Hepatocyte (in vitro differentiated cells): Measurements from ENCODE around the gene ROR1. TPM values are rescaled to one million over a fixed set of nuclear protein-coding genes. Genes with fewer than 3 reads are reported as not detected.

Source experiments
- DNase-seq: peaks from one replicate; pipeline ENCODE4 v3.0.0-alpha.2; 2016; ENCODE audit warnings: low spot score
- H2AFZ ChIP-seq: fragments of 200-600 bp; sonication (generic); 2 replicates; pipeline ENCODE4 v1.6.0; 2016; ENCODE audit warnings: antibody characterized with exemption, mild to moderate bottlenecking
- H3K27ac ChIP-seq: fragments of 200-600 bp; sonication (generic); 2 replicates; pipeline ENCODE4 v1.5.1; 2016; ENCODE audit warnings: mild to moderate bottlenecking
- H3K27me3 ChIP-seq: fragments of 200-600 bp; sonication (generic); 2 replicates; pipeline ENCODE4 v1.6.1; 2016
- H3K36me3 ChIP-seq: fragments of 200-600 bp; sonication (generic); replicated peaks from 2 replicates; pipeline ENCODE4 v1.5.1; 2016; ENCODE audit warnings: low read depth; ENCODE audit not compliant: insufficient read depth
- H3K4me1 ChIP-seq: fragments of 200-600 bp; sonication (generic); 2 replicates; pipeline ENCODE4 v1.5.1; 2016; ENCODE audit warnings: mild to moderate bottlenecking, moderate library complexity; ENCODE audit not compliant: insufficient read depth
- H3K4me2 ChIP-seq: fragments of 200-600 bp; sonication (generic); 2 replicates; pipeline ENCODE4 v1.6.0; 2016
- H3K4me3 ChIP-seq: fragments of 200-600 bp; sonication (generic); 2 replicates; pipeline ENCODE4 v1.5.1; 2016; ENCODE audit warnings: mild to moderate bottlenecking
- H3K79me2 ChIP-seq: fragments of 200-600 bp; sonication (generic); 2 replicates; pipeline ENCODE4 v1.6.0; 2017; ENCODE audit warnings: mild to moderate bottlenecking
- H3K9me2 ChIP-seq: fragments of 200-600 bp; sonication (generic); replicated peaks from 2 replicates; pipeline ENCODE4 v1.6.0; 2017; ENCODE audit warnings: mild to moderate bottlenecking; ENCODE audit not compliant: insufficient read depth
- H3K9me3 ChIP-seq: fragments of 200-600 bp; sonication (generic); 2 replicates; pipeline ENCODE4 v1.5.1; 2016; ENCODE audit warnings: low read depth, mild to moderate bottlenecking
- H4K20me1 ChIP-seq: fragments of 200-600 bp; sonication (generic); 2 replicates; pipeline ENCODE4 v1.6.0; 2016; ENCODE audit warnings: mild to moderate bottlenecking; ENCODE audit not compliant: insufficient read depth, poor library complexity, severe bottlenecking
- EZH2 ChIP-seq: fragments of 200-600 bp; sonication (generic); IDR thresholded peaks from 2 replicates; pipeline ENCODE4 v1.6.1; 2016; ENCODE audit warnings: antibody characterized with exemption, mild to moderate bottlenecking, borderline replicate concordance
- EZH2phosphoT487 ChIP-seq: fragments of 200-600 bp; sonication (generic); IDR thresholded peaks from one replicate; pipeline ENCODE4 v1.6.1; 2018; ENCODE audit warnings: antibody characterized with exemption, mild to moderate bottlenecking, low read depth, moderate library complexity; ENCODE audit not compliant: unreplicated experiment, severe bottlenecking
- WGBS: methylation state at CpG from one replicate; pipeline ENCODE4 v1.1.6; 2016; ENCODE audit warnings: low lambda C conversion rate; ENCODE audit errors: missing lambda C conversion rate; 5-methylcytosine and 5-hydroxymethylcytosine counted together
- polyA plus RNA-seq: library from polyadenylated mRNA; unstranded; fragments of >200 nt; fragmentation: Nextera tagmentation; extraction: Ambion mirVana; gene quantifications from 2 replicates; pipeline ENCODE4 v1.2.1, GENCODE V29; 2016
- total RNA-seq: library from RNA; depleted of rRNA; stranded (reverse); fragments of >200 nt; gene quantifications from 2 replicates; pipeline ENCODE4 v1.2.3, GENCODE V29; 2014
- TF ChIP-seq, protein P1 (sequence below): fragments of 200-600 bp; sonication (generic); IDR thresholded peaks from 2 replicates; pipeline ENCODE4 v1.5.1; 2016; ENCODE audit warnings: antibody characterized with exemption, mild to moderate bottlenecking; ENCODE audit not compliant: poor library complexity

The ROR1 gene
- total and polyA plus RNA-seq, 2 experiments from 2014 or later: 16.4 to 27.7 TPM

DNA sequence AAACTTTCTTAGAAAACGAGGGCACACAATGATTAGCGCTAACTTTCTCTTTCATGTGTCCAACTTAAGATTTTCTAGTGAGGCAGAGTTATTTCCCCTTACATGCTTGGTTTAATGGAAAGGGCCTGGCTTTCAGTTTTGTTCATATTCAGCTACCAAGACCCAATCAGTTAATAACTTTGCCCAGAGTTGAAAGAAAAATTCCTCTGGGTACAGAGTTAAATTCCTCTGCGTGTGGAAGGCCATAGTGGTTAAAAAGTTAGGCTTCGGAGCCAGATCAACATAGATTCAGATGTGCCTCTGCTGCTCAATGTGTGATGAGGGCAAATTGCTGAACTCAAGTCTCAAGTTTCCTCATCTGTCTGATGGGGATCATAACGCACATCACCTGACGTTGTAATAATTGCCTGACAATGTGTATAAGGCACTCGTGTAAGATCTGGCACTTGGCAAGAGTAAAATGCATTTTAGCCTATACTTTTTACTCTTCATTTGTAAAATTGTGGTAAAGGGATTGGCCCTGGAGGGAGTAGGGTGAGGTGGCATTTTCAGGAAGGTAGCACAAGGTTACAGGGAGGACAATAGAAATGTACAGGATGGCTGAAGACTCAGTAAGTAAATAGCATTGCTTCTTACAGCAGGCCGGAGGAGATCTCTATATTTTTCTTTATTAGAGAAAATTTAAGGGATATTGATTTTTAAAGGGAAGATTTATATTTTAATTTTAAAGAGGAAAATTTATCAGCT is 103.4 kb downstream of the ROR1 start:
- H3K36me3 ChIP-seq: no peaks in the 10 kb centered on the region
- DNase-seq: no peak
- no peak overlapping the region for H3K27ac ChIP-seq
- no peak overlapping the region for H2AFZ ChIP-seq
- no peaks in the 10 kb centered on the region for H3K27me3 ChIP-seq
- H3K4me1 ChIP-seq: peaks cover 8% of the 10 kb centered on the region
- H3K9me3 ChIP-seq: no peaks in the 10 kb centered on the region
- no peak overlapping the region for H3K4me3 ChIP-seq
- no peaks in the 10 kb centered on the region for H3K9me2 ChIP-seq
- H3K79me2 ChIP-seq: peaks cover 67% of the 10 kb centered on the region
- no peaks in the 10 kb centered on the region for H4K20me1 ChIP-seq
- TF ChIP-seq EZH2 (no peak), EZH2phosphoT487 (no peak)
- TF ChIP-seq, protein P1, sequence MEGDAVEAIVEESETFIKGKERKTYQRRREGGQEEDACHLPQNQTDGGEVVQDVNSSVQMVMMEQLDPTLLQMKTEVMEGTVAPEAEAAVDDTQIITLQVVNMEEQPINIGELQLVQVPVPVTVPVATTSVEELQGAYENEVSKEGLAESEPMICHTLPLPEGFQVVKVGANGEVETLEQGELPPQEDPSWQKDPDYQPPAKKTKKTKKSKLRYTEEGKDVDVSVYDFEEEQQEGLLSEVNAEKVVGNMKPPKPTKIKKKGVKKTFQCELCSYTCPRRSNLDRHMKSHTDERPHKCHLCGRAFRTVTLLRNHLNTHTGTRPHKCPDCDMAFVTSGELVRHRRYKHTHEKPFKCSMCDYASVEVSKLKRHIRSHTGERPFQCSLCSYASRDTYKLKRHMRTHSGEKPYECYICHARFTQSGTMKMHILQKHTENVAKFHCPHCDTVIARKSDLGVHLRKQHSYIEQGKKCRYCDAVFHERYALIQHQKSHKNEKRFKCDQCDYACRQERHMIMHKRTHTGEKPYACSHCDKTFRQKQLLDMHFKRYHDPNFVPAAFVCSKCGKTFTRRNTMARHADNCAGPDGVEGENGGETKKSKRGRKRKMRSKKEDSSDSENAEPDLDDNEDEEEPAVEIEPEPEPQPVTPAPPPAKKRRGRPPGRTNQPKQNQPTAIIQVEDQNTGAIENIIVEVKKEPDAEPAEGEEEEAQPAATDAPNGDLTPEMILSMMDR: no peak
- H3K4me2 ChIP-seq: no peak overlapping the region
- WGBS: 83% methylated on average over 8 of the region's 8 CpGs

DNA sequence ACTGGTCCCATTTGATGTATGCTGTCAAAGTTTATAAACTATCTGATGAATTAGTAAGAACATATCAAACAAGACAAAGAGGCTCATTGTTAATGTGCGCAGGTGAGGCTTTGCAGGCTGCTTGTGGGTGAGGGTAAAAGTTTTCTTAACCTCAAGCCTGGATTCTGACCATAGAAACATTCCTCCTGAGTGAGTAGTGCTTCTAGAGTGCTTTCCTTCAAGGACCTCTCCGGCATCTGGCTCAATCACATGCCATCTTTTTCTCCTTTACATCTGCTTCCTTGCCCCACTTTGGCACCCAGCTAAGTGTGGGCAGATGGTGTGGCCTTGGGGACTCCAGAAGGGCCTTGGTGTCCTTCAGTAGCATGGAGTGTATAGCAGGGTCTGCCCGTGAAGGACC is 104.0 kb downstream of the ROR1 start:
- 87% methylated on average over 3 of the region's 3 CpGs for WGBS
- Histone ChIP-seq H2AFZ (no peak overlapping the region), H3K4me3 (no peak overlapping the region), H3K79me2 (peaks cover 67% of the 10 kb centered on the region), H3K4me2 (no peak overlapping the region), H3K27ac (no peak overlapping the region), H3K4me1 (peaks cover 9% of the 10 kb centered on the region), H3K36me3 (no peaks in the 10 kb centered on the region), H3K27me3 (no peaks in the 10 kb centered on the region), H4K20me1 (no peaks in the 10 kb centered on the region), H3K9me2 (no peaks in the 10 kb centered on the region), H3K9me3 (no peaks in the 10 kb centered on the region)
- TF ChIP-seq EZH2 (no peak), EZH2phosphoT487 (no peak)
- TF ChIP-seq, protein P1: no peak
- DNase-seq: no peak

DNA sequence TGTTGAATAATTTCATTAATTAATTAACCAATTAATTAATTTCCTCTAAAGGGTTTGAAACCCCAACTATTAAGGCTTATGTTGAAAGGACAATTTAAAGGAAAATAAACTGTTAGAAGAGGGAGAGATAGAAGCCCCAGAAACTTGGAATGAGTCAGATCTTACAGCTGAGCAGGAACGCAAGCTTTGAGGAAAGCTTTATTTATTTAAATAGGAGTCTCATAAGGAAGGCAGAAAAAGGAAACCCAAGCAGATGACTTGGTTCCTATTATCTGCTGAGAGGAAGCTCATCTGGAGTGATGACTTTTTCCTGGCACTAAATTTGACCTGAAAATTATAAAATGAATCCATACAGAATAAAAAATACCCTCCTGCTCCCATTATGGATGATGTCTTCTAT is 105.1 kb downstream of the ROR1 start:
- H3K27me3 ChIP-seq: no peaks in the 10 kb centered on the region

More for the DNA sequence above, 105.1 kb downstream of the ROR1 start:
- 0% methylated on average over 1 of the region's 1 CpG for WGBS
- no peaks in the 10 kb centered on the region for H3K36me3 ChIP-seq
- peaks cover 19% of the 10 kb centered on the region for H3K4me1 ChIP-seq
- H3K9me2 ChIP-seq: no peaks in the 10 kb centered on the region
- H3K79me2 ChIP-seq: peaks cover 65% of the 10 kb centered on the region
- no peak overlapping the region for H3K27ac ChIP-seq
- H2AFZ ChIP-seq: no peak overlapping the region
- no peaks in the 10 kb centered on the region for H3K9me3 ChIP-seq
- H3K4me2 ChIP-seq: no peak overlapping the region
- no peak for DNase-seq
- TF ChIP-seq, protein P1: no peak
- TF ChIP-seq EZH2phosphoT487 (no peak), EZH2 (no peak)
- H3K4me3 ChIP-seq: no peak overlapping the region
- peaks cover 6% of the 10 kb centered on the region for H4K20me1 ChIP-seq
